ENCODE measurements around the gene IL1F10.

Gene IL1F10

GRCh38 chr2:113112871-113113270 lies 45.1 kb downstream of the IL1F10 start:
- DNase-seq (ENCODE audit: low spot score) = no peak

- no peak for DNase-seq (ENCODE audit: low spot score)
Measured at GRCh38 chr2:113113807-113114206, 46.0 kb downstream of the IL1F10 start.

GRCh38 chr2:113114224-113114945 lies 46.6 kb downstream of the IL1F10 start:
- no peak for DNase-seq (ENCODE audit: low spot score)

- no peak for DNase-seq (ENCODE audit: low spot score)
Measured at GRCh38 chr2:113114996-113115395, 47.2 kb downstream of the IL1F10 start.

- DNase-seq (ENCODE audit: low spot score) = no peak
Measured at GRCh38 chr2:113116100-113116958, 48.6 kb downstream of the IL1F10 start.

GRCh38 chr2:113117541-113118262 lies 49.9 kb downstream of the IL1F10 start:
- no peak for DNase-seq (ENCODE audit: low spot score)

GRCh38 chr2:113118263-113118657 lies 50.5 kb downstream of the IL1F10 start:
- no peak for DNase-seq (ENCODE audit: low spot score)

GRCh38 chr2:113119111-113119510 lies 51.3 kb downstream of the IL1F10 start:
- no peak for DNase-seq (ENCODE audit: low spot score)

GRCh38 chr2:113120861-113121260 lies 53.1 kb downstream of the IL1F10 start:
- no peak for DNase-seq (ENCODE audit: low spot score)

GRCh38 chr2:113122364-113122763 lies 54.6 kb downstream of the IL1F10 start:
- DNase-seq (ENCODE audit: low spot score) = no peak

- no peak for DNase-seq (ENCODE audit: low spot score)
Measured at GRCh38 chr2:113123726-113124125, 56.0 kb downstream of the IL1F10 start.

GRCh38 chr2:113124181-113124961 lies 56.6 kb downstream of the IL1F10 start:
- no peak for DNase-seq (ENCODE audit: low spot score)
